Astrocyte of the spinal cord (primary cell): ENCODE results near the gene HMGB2.

Experiments used
- DNase-seq: peaks from one replicate; pipeline ENCODE4 v3.0.0; 2011; ENCODE audit warnings: low read depth, low spot score
- H3K4me3 ChIP-seq: 2 replicates; pipeline ENCODE4 v1.5.1; 2011; ENCODE audit warnings: low read depth, mild to moderate bottlenecking, low read length, moderate library complexity
- CTCF ChIP-seq: IDR thresholded peaks from 2 replicates; pipeline ENCODE4 v1.5.1; 2012; ENCODE audit warnings: low read depth, mild to moderate bottlenecking, low read length, inconsistent platforms
- in situ Hi-C: cut with HindIII; loops from 2 replicates; pipeline ENCODE4 v1.10.0; 2017; ENCODE audit warnings: low sequenced_read_pairs

The HMGB2 gene

GRCh38 chr4:173284463-173284862, 49.7 kb downstream of the HMGB2 start:
- in situ Hi-C loops: no loop called here
- H3K4me3 ChIP-seq: no peak overlapping the region
- TF ChIP-seq CTCF: no peak
- DNase-seq: no peak

GRCh38 chr4:173282626-173283025, 51.5 kb downstream of the HMGB2 start:
- DNase-seq: no peak
- in situ Hi-C loops: no loop called here
- no peak for TF ChIP-seq CTCF
- H3K4me3 ChIP-seq: no peak overlapping the region

DNA sequence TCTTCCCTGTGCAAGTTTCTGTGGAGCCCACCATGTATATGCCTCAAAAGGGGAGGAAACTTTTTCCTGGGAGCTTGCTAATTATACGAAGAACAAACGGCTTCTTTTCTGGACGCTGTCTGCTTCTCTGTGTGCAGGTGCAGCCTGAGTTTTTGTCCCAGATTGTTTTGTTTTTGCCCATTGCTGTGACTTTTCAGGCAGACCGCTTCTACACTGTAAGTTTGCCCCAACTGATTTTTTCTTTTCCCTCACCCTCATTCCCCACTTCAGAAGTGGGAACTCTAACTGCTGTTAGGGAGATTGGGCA, 51.9 kb downstream of the HMGB2 start:
- TF ChIP-seq CTCF: no peak
- DNase-seq: no peak
- in situ Hi-C loops: no loop called here
- no peak overlapping the region for H3K4me3 ChIP-seq

- in situ Hi-C loops: no loop called here
- no peak overlapping the region for H3K4me3 ChIP-seq
- no peak for DNase-seq
- no peak for TF ChIP-seq CTCF
Measured at GRCh38 chr4:173281406-173282255, 52.5 kb downstream of the HMGB2 start.
